SU-DHL-6 (cell line): ENCODE measurements around the gene PCARE.

Experiments
- CTCF ChIP-seq: fragments of 200-600 bp; sonication (generic); IDR thresholded peaks from one replicate; pipeline ENCODE4 v1.5.1; 2017; ENCODE audit warnings: antibody characterized with exemption, mild to moderate bottlenecking, low read length, moderate library complexity; ENCODE audit not compliant: insufficient read depth, poor library complexity, severe bottlenecking
- EZH2phosphoT487 ChIP-seq: fragments of 200-600 bp; sonication (generic), shearing (Covaris generic); conservative IDR thresholded peaks from 2 replicates; pipeline ENCODE4 v1.6.1; 2018; ENCODE audit warnings: mild to moderate bottlenecking, antibody characterized with exemption, low read length, moderate library complexity, mixed read lengths

- TF ChIP-seq CTCF (no peak), EZH2phosphoT487 (no peak)
Observed at GRCh38 chr2:29022679-29023078, 51.6 kb downstream of the PCARE start.
